Measurements from ENCODE around the gene HCFC2.
A peak's percentile ranks its signal among the peaks of the same experiment; 100 is the strongest.

Gene HCFC2

DNA sequence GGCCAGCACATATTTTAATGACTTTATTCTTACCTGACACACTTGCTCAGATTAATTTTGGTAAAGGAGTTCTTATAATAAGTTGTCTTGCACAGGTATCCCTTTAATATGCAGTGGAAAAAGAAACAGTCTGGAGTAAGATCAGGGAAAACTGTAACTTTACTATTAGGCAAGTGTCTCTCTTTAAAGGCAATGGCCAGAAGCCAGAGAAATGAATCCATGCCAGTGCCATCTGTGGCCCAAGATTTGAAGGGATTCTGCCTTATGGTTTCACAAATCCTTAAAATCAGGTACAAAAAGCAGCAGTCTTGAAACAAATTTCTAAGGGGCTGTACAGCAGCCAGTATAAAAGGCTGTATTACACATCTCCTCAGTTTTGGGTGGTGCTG is 51.2 kb downstream of the HCFC2 start:
- Histone ChIP-seq H3K9me3 (ENCODE audit: control insufficient read depth, low read length) (no peaks in the 10 kb centered on the region), H3K4me3 (ENCODE audit: extremely low read depth, insufficient read depth, low read length, poor library complexity, severe bottlenecking) (no peak overlapping the region), H3K36me3 (ENCODE audit: control insufficient read depth, insufficient read depth, low read length) (peaks cover 22% of the 10 kb centered on the region), H3K4me1 (ENCODE audit: control insufficient read depth, insufficient read depth, low read length, poor library complexity, severe bottlenecking) (no peaks in the 10 kb centered on the region), H3K27ac (ENCODE audit: low read depth, low read length, severe bottlenecking) (no peak overlapping the region)

DNA sequence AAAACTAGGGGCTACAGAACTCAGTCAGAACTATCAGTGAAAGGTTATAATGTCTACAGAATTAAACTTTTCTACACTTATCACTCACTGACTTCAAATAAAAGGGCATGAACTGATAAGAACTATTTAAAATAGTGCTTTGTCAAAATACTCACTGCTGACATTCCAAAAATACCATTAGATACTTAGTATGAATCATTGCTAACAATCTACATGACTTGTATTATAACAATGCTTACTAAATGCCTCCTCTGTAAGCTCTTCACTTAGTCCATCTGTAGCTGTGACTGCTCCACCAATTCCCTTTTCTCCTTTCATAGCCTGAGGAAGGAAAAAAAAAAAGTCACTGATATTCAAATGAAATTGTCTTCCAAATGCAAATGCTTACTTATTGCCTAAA is 56.7 kb downstream of the HCFC2 start:
- Histone ChIP-seq H3K4me1 (ENCODE audit: control insufficient read depth, insufficient read depth, low read length, poor library complexity, severe bottlenecking) (peaks cover 11% of the 10 kb centered on the region), H3K9me3 (ENCODE audit: control insufficient read depth, low read length) (no peaks in the 10 kb centered on the region), H3K27ac (ENCODE audit: low read depth, low read length, severe bottlenecking) (no peak overlapping the region), H3K4me3 (ENCODE audit: extremely low read depth, insufficient read depth, low read length, poor library complexity, severe bottlenecking) (no peak overlapping the region), H3K36me3 (ENCODE audit: control insufficient read depth, insufficient read depth, low read length) (peaks cover 53% of the 10 kb centered on the region)

DNA sequence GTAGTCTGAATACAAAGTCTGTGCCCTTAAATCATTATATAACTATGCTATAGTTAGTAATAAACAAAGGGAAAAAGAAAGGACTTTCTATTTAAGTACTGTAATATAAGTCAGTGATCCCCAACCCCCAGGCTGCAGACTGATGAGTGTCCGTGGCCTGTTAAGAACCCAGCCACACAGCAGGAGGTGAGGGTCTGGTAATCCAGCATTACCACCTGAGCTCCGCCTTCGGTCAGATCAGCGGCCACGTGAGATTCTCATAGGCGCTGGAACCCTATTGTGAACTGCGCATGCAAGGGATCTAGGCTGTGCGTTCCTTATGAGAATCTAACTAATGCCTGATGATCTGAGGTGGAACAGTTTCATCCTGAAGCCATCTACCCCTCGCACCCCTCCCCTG is 58.0 kb downstream of the HCFC2 start:
- no peaks in the 10 kb centered on the region for H3K9me3 ChIP-seq (ENCODE audit: control insufficient read depth, low read length)
- WGBS, 2 experiments (ENCODE audit: insufficient coverage in 2 of 2) = 90 to 93% methylated on average over 3 to 8 of the region's 9 CpGs
- no peak overlapping the region for H3K4me3 ChIP-seq (ENCODE audit: extremely low read depth, insufficient read depth, low read length, poor library complexity, severe bottlenecking)
- peaks cover 65% of the 10 kb centered on the region for H3K36me3 ChIP-seq (ENCODE audit: control insufficient read depth, insufficient read depth, low read length)
- peaks cover 11% of the 10 kb centered on the region for H3K4me1 ChIP-seq (ENCODE audit: control insufficient read depth, insufficient read depth, low read length, poor library complexity, severe bottlenecking)
- no peak overlapping the region for H3K27ac ChIP-seq (ENCODE audit: low read depth, low read length, severe bottlenecking)

DNA sequence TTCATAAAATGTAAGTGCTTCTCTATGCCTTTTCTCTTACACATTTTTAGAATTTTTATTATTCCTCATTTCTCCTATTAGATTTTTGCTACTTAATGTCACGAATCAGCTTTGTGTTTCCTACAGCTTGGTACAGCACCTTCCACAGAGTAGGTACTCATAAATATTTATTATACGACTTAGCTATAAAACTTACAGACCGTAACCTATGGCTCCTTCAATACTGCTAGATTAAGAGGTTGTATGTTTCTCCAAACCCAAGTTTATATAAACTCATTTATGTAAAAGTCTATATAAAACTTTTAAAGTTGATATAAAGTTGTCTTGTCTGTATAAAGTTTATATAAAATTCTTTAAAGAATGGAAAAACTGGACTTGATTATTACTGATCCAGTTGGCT is 62.2 kb downstream of the HCFC2 start:
- no peak overlapping the region for H3K4me3 ChIP-seq (ENCODE audit: extremely low read depth, insufficient read depth, low read length, poor library complexity, severe bottlenecking)
- H3K4me1 ChIP-seq (ENCODE audit: control insufficient read depth, insufficient read depth, low read length, poor library complexity, severe bottlenecking) = peaks cover 25% of the 10 kb centered on the region
- no peaks in the 10 kb centered on the region for H3K9me3 ChIP-seq (ENCODE audit: control insufficient read depth, low read length)
- no CpG with 5 or more reads among the region's 3 CpGs for WGBS, 2 experiments (ENCODE audit: insufficient coverage in 2 of 2)
- H3K27ac ChIP-seq (ENCODE audit: low read depth, low read length, severe bottlenecking) = no peak overlapping the region
- H3K36me3 ChIP-seq (ENCODE audit: control insufficient read depth, insufficient read depth, low read length) = peaks cover 76% of the 10 kb centered on the region

DNA sequence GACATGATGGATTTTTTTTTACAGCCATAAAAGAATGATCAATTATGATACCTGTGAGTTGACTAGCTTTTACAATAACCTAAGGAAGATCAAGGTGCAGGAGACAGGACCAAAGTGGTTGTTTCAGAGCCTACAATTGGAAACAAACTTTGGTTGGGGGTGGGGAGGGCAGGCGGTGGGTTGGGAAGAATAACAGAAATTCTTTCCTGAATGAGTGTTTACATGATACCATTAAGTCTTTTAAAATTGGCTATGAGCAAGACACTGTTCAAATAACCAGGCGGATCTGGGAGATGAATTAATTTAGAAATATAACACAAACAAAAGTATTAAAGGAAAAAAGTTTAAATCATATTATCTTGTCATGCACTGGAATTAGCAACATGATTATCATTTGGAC is 66.4 kb downstream of the HCFC2 start:
- Histone ChIP-seq H3K27ac (ENCODE audit: low read depth, low read length, severe bottlenecking) (no peak overlapping the region), H3K4me1 (ENCODE audit: control insufficient read depth, insufficient read depth, low read length, poor library complexity, severe bottlenecking) (peaks cover 57% of the 10 kb centered on the region), H3K36me3 (ENCODE audit: control insufficient read depth, insufficient read depth, low read length) (peaks cover 60% of the 10 kb centered on the region), H3K9me3 (ENCODE audit: control insufficient read depth, low read length) (no peaks in the 10 kb centered on the region), H3K4me3 (ENCODE audit: extremely low read depth, insufficient read depth, low read length, poor library complexity, severe bottlenecking) (no peak overlapping the region)
- 100% methylated on average over 1 of the region's 2 CpGs for WGBS, 2 experiments (ENCODE audit: insufficient coverage in 2 of 2)

DNA sequence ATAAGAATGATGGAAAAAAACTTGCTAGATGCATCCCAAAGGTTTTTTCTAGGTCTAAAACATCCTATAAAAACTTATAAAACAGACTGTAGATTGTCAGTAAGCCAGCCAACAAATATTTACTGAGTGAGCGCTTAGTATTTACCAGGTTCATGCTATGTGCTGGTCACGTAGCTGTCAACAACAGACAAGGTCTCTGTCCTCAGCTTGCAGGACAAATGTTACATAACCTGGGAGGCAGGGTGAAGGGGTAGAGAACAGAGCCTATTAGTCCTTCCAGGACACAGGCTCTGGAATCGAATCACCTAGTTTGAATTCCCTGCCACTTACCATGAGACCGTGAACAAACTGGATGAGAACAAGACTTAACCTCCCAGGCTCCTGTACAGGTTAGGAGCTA is 67.3 kb downstream of the HCFC2 start:
- Histone ChIP-seq H3K9me3 (ENCODE audit: control insufficient read depth, low read length) (no peaks in the 10 kb centered on the region), H3K4me3 (ENCODE audit: extremely low read depth, insufficient read depth, low read length, poor library complexity, severe bottlenecking) (no peak overlapping the region), H3K4me1 (ENCODE audit: control insufficient read depth, insufficient read depth, low read length, poor library complexity, severe bottlenecking) (peaks cover 60% of the 10 kb centered on the region), H3K36me3 (ENCODE audit: control insufficient read depth, insufficient read depth, low read length) (peaks cover 52% of the 10 kb centered on the region), H3K27ac (ENCODE audit: low read depth, low read length, severe bottlenecking) (no peak overlapping the region)
- 87 to 100% methylated on average over 2 to 3 of the region's 4 CpGs for WGBS, 2 experiments (ENCODE audit: insufficient coverage in 2 of 2)

DNA sequence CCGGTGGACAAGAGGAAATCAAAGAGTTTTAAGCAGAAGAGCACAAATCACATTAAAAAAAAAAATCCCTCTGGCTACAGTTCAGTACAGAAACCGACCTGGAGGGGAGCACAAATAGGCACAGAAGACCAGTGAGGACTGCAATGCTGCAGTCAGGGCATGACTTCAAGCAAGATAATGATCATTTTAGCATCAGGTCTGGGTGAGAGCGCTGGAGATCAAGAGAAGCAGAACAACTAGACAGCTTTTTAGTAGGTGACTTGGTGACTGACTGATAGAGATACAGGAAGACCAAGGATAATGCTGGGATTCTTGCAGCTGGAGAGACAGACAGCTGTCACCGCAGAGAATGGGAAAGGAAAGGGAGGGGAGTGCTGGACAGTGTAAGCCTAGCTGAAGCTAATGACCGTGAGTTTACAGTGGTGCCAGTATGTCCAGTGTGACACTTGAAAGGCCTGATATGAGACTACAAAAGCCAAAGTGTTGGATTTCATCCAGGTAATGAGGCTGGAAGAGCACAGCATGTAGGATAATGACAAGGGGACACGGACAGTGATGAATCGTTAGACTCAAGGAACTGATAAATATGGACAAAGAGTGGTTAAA is 68.1 kb downstream of the HCFC2 start:
- 81 to 83% methylated on average over 3 to 4 of the region's 7 CpGs for WGBS, 2 experiments (ENCODE audit: insufficient coverage in 2 of 2)
- Histone ChIP-seq H3K27ac (ENCODE audit: low read depth, low read length, severe bottlenecking) (peak overlapping the region; percentile 30), H3K4me3 (ENCODE audit: extremely low read depth, insufficient read depth, low read length, poor library complexity, severe bottlenecking) (no peak overlapping the region), H3K9me3 (ENCODE audit: control insufficient read depth, low read length) (no peaks in the 10 kb centered on the region), H3K36me3 (ENCODE audit: control insufficient read depth, insufficient read depth, low read length) (peaks cover 44% of the 10 kb centered on the region), H3K4me1 (ENCODE audit: control insufficient read depth, insufficient read depth, low read length, poor library complexity, severe bottlenecking) (peaks cover 60% of the 10 kb centered on the region)

DNA sequence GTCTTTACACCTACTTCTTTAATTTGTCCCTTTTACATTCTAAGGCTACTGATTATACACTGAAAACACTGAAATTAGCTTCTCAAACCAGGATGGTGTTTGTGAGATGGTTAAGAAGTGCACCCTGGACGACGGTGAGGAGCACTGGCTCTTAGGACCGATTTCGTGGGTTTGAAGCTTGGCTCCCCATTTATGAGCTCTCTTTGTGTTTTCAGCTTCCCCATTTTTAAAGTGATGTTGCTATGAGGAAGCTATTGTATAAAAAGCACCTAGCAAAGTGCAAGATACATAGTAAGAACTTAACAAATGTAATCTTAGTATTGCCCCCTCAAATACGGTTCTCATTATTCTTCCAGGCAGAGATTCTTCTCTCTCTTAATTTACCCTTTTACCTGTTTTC is 69.0 kb downstream of the HCFC2 start:
- Histone ChIP-seq H3K4me1 (ENCODE audit: control insufficient read depth, insufficient read depth, low read length, poor library complexity, severe bottlenecking) (peaks cover 60% of the 10 kb centered on the region), H3K27ac (ENCODE audit: low read depth, low read length, severe bottlenecking) (peak overlapping the region; percentile 43), H3K9me3 (ENCODE audit: control insufficient read depth, low read length) (no peaks in the 10 kb centered on the region), H3K4me3 (ENCODE audit: extremely low read depth, insufficient read depth, low read length, poor library complexity, severe bottlenecking) (no peak overlapping the region), H3K36me3 (ENCODE audit: control insufficient read depth, insufficient read depth, low read length) (peaks cover 37% of the 10 kb centered on the region)
- 96 to 100% methylated on average over 2 to 4 of the region's 5 CpGs for WGBS, 2 experiments (ENCODE audit: insufficient coverage in 2 of 2)

DNA sequence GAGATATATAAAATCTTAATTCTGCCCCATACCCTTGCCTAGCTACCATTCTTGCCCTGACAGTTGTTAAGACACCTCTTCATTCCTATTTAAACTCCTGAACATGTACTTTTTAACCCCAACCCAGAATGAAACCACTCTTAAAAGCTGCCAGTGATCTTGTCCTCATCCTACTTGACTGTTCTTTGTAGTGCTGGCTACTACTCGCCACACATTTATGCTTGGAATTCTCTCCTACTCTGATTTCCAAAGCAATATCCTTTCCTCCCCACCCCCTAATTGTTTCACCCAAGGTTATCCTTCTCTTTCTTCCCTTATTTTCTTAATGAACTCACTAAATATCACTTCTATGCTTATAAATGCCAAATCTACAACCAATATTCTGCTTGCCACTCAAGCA is 69.5 kb downstream of the HCFC2 start:
- H3K36me3 ChIP-seq (ENCODE audit: control insufficient read depth, insufficient read depth, low read length) = peaks cover 31% of the 10 kb centered on the region
- H3K4me1 ChIP-seq (ENCODE audit: control insufficient read depth, insufficient read depth, low read length, poor library complexity, severe bottlenecking) = peaks cover 65% of the 10 kb centered on the region
- H3K9me3 ChIP-seq (ENCODE audit: control insufficient read depth, low read length) = no peaks in the 10 kb centered on the region
- no peak overlapping the region for H3K27ac ChIP-seq (ENCODE audit: low read depth, low read length, severe bottlenecking)
- WGBS, 2 experiments (ENCODE audit: insufficient coverage in 2 of 2) = 100% methylated on average over 1 of the region's 1 CpG
- no peak overlapping the region for H3K4me3 ChIP-seq (ENCODE audit: extremely low read depth, insufficient read depth, low read length, poor library complexity, severe bottlenecking)

DNA sequence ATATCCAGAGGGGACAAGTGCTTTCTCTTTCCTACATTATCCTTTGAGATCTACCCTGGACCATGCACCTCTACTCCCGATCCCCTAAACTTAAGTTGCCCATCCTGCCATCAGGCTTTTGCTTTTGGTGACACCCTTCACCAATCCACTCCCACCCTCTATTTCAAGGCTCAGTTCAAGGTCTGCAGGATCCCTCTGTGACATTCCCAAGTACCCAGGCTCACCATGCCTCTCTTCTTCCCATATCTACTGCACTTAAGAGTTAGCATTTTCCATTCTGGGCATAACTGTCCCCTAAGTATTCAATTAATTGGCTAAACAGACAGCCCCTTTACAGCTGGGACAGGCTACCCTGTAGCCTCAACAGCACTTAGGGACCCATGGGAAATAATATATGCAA is 70.6 kb downstream of the HCFC2 start:
- Histone ChIP-seq H3K36me3 (ENCODE audit: control insufficient read depth, insufficient read depth, low read length) (peaks cover 21% of the 10 kb centered on the region), H3K4me1 (ENCODE audit: control insufficient read depth, insufficient read depth, low read length, poor library complexity, severe bottlenecking) (peaks cover 62% of the 10 kb centered on the region), H3K4me3 (ENCODE audit: extremely low read depth, insufficient read depth, low read length, poor library complexity, severe bottlenecking) (no peak overlapping the region), H3K9me3 (ENCODE audit: control insufficient read depth, low read length) (no peaks in the 10 kb centered on the region), H3K27ac (ENCODE audit: low read depth, low read length, severe bottlenecking) (no peak overlapping the region)
- 90 to 100% methylated on average over 1 of the region's 1 CpG for WGBS, 2 experiments (ENCODE audit: insufficient coverage in 2 of 2)

DNA sequence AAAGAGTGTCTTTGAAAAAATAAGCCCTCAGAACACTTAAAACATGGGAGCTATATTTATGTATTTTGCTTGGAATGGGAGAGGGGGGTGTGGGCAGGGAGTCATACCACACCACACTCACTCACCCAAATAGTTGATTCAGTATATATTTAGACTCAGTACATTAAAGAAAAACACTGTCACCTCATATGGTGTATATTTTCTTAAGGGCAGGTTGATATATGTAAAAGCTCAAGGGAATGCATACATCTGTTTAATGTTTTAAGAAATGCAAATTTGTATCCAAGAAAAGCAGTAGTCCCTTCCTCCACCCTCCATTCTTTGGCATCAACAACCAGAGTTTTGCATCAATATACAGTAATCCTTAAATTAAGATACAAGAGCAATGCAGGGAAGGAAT is 72.2 kb downstream of the HCFC2 start:
- peaks cover 17% of the 10 kb centered on the region for H3K36me3 ChIP-seq (ENCODE audit: control insufficient read depth, insufficient read depth, low read length)
- H3K27ac ChIP-seq (ENCODE audit: low read depth, low read length, severe bottlenecking) = peak overlapping the region; percentile 86
- peaks cover 45% of the 10 kb centered on the region for H3K4me1 ChIP-seq (ENCODE audit: control insufficient read depth, insufficient read depth, low read length, poor library complexity, severe bottlenecking)
- no peaks in the 10 kb centered on the region for H3K9me3 ChIP-seq (ENCODE audit: control insufficient read depth, low read length)
- H3K4me3 ChIP-seq (ENCODE audit: extremely low read depth, insufficient read depth, low read length, poor library complexity, severe bottlenecking) = peak overlapping the region; percentile 65

Measured in mesodermal cell (in vitro differentiated cells).